NCI-H2029 treated with DMSO at 0.1 percent for 48 hours (cell line): ENCODE results near the gene GOLGA1.
"Not testable (repeated sequence)": the region's sequence is repeated elsewhere in the genome, so short reads cannot be mapped to it uniquely, and the experiment has no call there.

ENCODE experiments used
- DNase-seq: peaks from one replicate; lab custom pipeline; 2025; lab: John Stamatoyannopoulos, UW

The GOLGA1 gene

DNA sequence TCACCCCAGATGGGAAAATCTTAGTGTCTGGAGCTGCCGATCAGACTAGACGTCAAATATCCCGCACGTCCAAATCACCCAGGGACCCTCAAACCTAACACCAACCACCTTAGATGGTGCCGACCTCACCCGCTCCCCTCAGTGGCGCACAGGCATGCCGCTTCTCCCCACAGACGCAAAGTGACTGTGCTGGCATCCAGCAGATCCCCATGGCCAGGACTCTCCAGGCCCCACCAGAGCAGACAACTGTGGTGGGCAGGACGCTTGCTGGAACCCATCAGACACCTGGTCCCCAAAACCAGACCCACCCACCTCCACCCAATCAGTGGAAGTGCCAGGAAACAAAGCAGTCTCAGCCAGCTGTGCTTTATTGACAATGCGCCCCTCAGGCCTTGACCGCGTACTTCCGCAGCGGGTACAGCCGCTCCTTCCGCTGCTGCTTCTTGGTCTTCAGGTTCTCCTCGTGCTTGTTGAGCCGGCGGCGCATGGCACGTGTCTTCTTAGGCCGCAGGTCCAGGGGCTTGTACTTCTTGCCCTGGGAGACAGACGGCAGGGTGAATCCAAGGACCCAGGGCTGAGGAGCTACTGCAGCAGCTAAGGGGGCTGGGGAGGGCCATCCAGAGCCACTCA lies 83.2 kb downstream of the GOLGA1 start:
- no peak for DNase-seq

DNA sequence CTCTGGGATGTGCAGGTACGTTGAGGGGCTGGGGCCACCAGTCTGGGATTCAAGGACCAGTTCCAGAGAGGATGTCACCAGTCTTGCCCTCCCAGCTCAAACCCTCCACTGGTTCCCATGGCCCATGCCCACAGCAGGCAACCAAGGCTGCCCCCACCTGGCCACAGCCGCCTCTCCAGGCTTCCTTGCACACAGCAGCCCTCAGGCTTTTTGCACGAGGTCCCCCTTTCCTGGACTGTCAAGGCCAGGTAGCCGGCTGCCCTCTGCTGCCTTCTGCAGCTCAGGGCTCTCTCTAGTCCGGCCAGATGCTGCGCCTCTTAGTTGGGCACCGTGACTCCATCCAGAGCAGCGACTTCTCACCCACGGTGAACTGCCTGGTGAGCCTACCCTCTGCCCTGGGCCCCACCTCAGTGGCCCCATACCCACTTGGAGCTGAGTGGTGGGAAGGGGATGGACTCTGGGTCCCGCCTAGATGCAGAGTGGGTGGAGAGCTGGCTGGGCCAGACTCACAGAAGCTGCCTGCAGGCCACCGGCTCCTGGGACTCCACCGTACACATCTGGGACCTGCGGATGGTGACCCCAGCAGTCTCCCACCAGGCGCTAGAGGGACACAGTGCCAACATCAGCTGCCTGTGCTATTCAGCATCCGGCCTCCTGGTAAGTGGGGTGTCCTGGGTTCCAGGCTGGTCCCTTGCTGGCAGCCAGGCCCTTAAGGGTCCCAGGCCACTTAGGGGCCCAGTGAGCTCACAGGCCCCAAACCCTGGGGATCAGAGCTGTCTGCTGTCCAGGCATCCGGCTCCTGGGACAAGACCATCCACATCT lies 84.7 kb downstream of the GOLGA1 start:
- no peak for DNase-seq

DNA sequence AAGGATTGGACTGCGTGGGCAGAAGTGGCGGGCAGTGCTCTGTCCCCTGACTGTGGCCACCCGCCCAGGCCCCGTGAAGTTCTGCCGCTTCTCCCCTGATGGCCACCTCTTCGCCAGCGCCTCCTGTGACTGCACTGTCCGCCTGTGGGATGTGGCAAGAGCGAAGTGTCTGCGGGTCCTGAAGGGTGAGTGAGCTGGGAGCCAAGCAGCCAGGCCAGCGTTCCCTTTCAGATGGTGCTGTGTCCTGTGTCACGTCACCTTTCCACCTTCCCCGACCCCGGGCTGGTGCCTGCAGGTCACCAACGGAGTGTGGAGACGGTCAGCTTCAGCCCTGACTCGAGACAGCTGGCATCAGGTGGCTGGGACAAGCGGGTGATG lies 85.3 kb downstream of the GOLGA1 start:
- no peak for DNase-seq

DNA sequence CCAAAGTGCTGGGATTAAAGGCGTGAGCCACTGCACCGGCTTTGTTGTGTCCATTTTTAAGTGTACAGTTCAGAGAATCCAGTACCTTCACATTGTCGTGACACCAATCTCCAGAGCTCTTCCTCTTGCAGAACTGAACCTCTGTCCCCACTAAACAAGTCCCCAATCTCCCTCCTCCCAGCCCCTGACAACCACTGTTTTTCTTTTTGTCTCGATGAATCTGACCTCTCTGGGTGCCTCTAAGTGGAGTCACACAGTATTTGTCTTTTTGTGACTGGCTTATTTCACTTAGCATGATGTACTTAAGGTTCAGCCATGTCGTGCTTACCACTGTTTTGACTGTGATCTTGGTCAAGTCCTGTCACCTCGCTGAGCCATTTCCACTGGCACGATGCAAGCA lies 86.1 kb downstream of the GOLGA1 start:
- no peak for DNase-seq

GRCh38 chr9:124854161-124854560 lies 86.7 kb downstream of the GOLGA1 start:
- DNase-seq = no peak

GRCh38 chr9:124853605-124854143 lies 87.2 kb downstream of the GOLGA1 start:
- no peak for DNase-seq

DNA sequence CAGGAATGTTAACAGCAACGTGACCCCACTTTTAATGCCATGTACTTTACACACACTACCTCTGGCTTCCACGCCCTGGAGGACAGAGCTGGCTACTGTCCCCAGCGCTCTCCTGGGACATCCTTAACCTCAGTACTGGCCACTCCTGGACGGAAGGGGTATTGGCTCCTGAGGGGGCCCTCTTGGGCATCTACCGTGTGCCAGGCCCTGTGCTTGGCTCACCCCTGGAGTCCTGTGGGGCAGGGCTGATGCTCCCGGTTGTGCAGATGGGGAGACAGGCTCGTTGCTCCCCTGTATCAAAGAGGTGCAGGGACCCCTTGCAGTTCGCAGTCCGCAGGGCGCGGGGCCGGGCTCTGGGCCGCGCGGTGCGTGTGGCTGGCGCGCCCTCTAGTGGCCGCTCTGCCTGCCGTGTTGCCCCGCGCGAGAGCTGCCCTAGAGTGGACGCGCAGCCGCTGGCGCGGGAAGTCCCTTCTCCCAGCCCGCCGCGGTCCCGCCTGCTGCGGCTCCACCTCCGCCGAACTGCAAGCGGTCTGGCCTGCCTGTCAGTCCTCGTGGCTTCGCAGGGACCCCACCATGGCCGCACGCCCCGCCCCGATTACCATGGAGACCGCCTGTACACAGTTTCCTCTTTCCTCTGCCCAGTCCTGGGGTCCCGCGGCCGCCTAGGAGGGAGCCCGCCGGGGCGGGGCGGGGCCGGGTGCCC lies 87.9 kb downstream of the GOLGA1 start, which contains the start of gene WDR38:
Gene WDR38, plus strand, starts transcription at position 632 of the 703 bp plus-strand sequence. CDS start 72 bp downstream, outside the sequence.
- peak; percentile 42 for DNase-seq

DNA sequence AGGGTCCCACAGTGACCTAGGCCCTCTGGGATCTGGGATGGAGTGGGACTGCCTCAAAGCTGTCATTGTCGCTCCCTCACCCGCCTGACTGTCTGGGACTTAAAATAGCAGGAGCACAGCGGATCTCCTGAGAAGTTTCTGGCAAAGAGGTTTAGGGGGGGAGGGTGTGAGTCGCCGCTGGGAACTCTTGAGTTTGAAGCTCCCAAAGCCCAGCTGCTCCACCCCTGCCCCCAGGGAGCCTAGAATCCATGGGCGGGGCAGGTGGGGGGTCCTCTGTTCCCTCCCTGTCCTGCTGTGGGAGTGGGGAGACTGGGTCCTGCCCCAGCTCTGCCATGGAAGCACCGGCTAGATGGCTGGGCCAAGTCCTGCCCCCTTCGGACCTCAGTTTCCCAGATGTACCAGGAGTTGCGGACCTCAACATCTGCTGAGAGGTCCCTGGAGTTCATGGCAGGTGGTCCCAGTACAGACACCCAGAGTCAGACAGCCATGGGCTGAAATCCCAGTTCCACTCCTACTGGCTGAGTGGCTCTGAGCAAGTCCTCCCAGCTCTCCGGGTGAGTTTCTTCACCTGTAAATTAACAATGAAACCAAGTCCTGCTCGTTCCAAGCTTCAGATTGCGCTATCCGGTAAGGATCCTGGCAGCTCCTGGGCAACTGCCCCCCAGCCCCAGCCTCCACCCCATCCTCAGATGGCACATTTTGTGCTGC lies 88.6 kb downstream of the GOLGA1 start:
- no peak for DNase-seq

DNA sequence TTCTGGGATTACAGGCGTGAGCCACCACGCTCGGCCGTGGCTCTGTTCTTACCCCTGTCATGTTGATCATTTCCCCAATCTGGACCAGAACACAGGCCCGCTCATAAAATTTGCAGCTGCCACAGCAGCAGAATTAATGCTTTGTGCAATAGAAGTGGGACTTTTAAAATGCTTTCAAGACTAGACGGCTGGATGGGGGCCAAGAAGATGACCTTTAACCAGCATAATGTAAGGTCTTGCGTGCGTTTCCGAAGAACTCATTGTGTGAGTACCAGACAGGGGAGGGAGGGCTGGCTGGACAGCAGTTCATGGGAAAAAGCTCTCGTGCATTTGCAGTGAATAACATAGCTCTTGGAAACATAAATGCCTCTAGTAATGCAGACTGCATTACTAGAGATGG lies 91.1 kb downstream of the GOLGA1 start:
- DNase-seq = no peak

GRCh38 chr9:124846969-124847368 lies 93.9 kb downstream of the GOLGA1 start:
- no peak for DNase-seq

GRCh38 chr9:124846467-124846866 lies 94.4 kb downstream of the GOLGA1 start:
- DNase-seq = not testable (repeated sequence)

- no peak for DNase-seq
Measured at GRCh38 chr9:124844291-124844690, 96.6 kb downstream of the GOLGA1 start.

- no peak for DNase-seq
Measured at GRCh38 chr9:124843456-124844034, 97.3 kb downstream of the GOLGA1 start.

DNA sequence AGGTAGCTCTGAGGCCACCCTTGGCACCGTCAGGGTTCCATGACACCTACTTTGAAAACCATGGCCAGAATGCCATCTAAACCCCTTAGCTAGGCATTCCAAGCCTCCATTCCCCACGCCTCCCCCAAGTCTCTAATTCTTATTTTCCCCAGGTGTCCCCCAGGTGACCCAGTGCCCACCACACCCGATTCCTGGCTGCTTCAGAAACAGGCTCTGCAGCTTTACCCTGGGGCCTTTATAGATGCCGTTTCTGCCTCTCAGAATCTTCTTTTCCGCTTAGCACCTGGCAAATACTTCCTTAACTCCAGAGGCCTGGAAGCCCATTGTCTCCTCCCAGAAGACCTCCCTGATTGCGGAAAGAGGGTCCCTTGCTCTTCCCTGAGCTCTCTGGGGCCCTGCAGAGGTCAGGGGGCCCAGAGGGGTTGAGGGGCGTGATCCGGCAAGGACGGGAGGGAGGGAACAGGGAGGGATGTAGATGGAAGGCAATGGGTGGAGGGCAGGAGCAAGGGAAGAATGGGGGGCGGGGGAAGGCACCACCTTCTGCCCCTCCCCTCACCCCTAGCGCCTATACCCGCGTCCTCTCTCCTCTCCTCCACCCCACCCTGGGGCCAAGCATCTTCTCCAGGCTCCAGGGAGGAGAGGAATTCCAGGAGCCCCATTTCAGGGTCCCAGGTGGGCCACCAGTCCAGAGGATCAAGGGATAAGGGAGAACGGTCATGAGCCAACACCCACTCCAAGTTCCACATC lies 99.6 kb downstream of the GOLGA1 start:
- DNase-seq = no peak

GRCh38 chr9:124840300-124840833 lies 100.5 kb downstream of the GOLGA1 start:
- DNase-seq = no peak

- DNase-seq = no peak
Measured at GRCh38 chr9:124839612-124840299, 101.1 kb downstream of the GOLGA1 start.

DNA sequence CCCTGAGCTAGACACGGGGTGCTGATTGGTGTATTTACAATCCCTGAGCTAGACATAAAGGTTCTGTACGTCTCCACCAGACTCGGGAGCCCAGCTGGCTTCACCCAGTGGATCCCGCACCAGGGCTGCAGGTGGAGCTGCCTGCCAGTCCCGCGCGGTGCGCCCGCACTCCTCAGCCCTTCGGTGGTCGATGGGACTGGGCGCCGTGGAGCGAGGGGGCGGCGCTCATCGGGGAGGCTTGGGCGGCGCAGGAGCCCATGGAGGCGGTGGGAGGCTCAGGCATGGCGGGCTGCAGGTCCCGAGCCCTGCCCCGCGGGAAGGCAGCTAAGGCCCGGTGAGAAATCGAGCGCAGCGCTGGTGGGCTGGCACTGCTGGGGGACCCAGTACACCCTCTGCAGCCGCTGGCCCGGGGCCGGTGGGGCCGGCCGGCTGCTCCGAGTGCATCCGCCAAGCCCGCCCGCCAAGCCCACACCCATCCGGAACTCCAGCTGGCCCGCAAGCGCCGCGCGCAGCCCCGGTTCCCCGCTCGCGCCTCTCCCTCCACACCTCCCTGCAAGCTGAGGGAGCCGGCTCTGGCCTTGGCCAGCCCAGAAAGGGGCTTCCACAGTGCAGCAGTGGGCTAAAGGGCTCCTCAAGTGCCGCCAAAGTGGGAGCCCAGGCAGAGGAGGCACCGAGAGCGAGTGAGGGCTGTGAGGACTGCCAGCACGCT lies 102.2 kb downstream of the GOLGA1 start:
- DNase-seq = not testable (repeated sequence)

- DNase-seq = not testable (repeated sequence)
Measured at GRCh38 chr9:124838132-124838531, 102.8 kb downstream of the GOLGA1 start.

GRCh38 chr9:124835026-124835557 lies 105.8 kb downstream of the GOLGA1 start:
- no peak for DNase-seq
